Coronary artery (tissue), 2 donors: ENCODE results near the gene DNAJC10.
"Not testable (repeated sequence)": the region's sequence is repeated elsewhere in the genome, so short reads cannot be mapped to it uniquely, and the experiment has no call there.

Source experiments
- DNase-seq: peaks from one replicate; pipeline ENCODE4 v3.0.0-alpha.2; 2017; ENCODE audit warnings: low spot score
- H3K27ac ChIP-seq, 2 donors: fragments of 200-600 bp; sonication (generic); one replicate each; pipeline ENCODE4 v1.5.1; 2016 to 2019
- H3K4me3 ChIP-seq: fragments of 200-600 bp; sonication (generic); 2 replicates; pipeline ENCODE4 v1.5.1; 2016; ENCODE audit warnings: mild to moderate bottlenecking, moderate library complexity
- TF ChIP-seq, protein P1 (sequence below): fragments of 200-600 bp; sonication (generic); IDR thresholded peaks from one replicate; pipeline ENCODE4 v1.5.1; 2019; ENCODE audit warnings: antibody characterized with exemption

The DNAJC10 gene

DNA sequence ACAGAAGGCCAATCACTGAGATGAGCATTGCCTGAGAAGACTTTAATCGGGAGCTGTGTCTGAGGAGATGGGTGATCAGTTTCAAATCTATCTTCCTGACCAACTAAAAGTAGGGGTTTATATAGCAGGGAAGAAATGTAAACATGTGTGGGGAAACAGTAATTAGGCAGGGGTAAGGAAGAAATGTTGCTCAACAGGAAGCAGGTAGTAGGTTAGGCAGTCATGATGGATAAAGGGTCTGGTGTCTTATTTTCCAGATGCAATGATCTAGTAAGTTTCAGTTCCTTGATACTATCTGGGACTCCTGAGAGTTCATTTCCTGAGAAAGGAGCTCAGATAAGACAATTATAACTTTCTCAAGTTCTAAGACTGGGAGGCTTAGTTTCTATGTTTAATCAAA is 33.8 kb upstream of the DNAJC10 start:
- H3K27ac ChIP-seq, result no peak overlapping the region
- DNase-seq, result no peak
- no peak overlapping the region for H3K4me3 ChIP-seq
- TF ChIP-seq, protein P1, sequence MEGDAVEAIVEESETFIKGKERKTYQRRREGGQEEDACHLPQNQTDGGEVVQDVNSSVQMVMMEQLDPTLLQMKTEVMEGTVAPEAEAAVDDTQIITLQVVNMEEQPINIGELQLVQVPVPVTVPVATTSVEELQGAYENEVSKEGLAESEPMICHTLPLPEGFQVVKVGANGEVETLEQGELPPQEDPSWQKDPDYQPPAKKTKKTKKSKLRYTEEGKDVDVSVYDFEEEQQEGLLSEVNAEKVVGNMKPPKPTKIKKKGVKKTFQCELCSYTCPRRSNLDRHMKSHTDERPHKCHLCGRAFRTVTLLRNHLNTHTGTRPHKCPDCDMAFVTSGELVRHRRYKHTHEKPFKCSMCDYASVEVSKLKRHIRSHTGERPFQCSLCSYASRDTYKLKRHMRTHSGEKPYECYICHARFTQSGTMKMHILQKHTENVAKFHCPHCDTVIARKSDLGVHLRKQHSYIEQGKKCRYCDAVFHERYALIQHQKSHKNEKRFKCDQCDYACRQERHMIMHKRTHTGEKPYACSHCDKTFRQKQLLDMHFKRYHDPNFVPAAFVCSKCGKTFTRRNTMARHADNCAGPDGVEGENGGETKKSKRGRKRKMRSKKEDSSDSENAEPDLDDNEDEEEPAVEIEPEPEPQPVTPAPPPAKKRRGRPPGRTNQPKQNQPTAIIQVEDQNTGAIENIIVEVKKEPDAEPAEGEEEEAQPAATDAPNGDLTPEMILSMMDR, result no peak

DNA sequence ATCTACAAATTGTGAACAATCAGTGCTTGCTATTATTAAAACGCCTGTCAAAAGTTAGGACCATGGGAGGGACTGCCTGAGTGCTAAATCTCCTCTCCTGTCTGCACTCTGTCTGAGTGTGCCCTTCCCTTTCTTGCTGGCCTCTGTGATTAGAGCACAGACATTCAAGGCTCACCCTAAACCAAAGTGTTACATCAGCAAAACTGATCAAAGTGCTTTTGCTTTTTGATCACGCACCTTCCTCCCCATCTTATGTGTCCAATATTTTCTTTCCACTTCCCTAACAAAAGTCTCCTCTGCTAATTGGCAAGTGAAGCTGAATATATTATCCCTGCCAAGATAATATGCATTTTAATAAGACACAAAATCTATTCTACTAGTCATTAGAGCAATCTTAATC is 30.5 kb upstream of the DNAJC10 start:
- no peak for DNase-seq
- no peak overlapping the region for H3K4me3 ChIP-seq
- H3K27ac ChIP-seq, result no peak overlapping the region
- TF ChIP-seq, protein P1, result no peak

DNA sequence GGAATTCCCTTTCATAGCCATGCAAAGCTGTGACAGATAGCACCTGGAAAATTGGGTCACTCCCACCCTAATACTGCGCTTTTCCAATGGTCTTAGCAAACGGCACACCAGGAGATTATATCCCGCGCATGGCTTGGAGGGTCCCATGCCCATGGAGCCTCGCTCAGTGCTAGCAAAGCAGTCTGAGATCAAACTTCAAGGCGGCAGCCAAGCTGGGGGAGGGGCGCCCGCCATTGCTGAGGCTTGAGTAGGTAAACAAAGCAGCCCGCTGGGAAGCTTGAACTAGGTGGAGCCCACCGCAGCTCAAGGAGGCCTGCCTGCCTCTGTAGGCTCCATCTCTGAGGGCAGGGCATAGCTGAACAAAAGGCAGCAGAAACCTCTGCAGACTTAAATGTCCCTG is 29.3 kb upstream of the DNAJC10 start:
- not testable (repeated sequence) for H3K4me3 ChIP-seq, DNase-seq, H3K27ac ChIP-seq

DNA sequence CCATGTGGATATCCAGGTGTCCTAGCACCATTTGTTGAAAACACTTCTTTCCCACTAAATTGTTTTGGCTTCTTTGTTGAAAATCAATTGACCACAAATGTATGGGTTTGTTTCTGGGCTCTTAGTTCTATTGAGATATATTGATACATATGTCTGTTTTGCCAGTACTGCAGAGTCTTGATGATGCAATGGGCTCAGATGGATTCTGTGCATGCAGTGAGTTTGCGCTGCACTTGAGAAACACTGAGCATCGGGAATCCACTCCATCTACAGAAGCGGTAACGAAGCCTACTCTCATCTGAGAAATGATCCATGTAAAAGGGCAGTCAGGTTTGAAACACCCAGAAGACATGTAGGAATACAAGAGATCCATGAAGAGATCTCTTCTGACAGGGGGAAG is 21.9 kb upstream of the DNAJC10 start:
- TF ChIP-seq, protein P1, result no peak
- no peak overlapping the region for H3K27ac ChIP-seq
- no peak for DNase-seq
- H3K4me3 ChIP-seq, result no peak overlapping the region

DNA sequence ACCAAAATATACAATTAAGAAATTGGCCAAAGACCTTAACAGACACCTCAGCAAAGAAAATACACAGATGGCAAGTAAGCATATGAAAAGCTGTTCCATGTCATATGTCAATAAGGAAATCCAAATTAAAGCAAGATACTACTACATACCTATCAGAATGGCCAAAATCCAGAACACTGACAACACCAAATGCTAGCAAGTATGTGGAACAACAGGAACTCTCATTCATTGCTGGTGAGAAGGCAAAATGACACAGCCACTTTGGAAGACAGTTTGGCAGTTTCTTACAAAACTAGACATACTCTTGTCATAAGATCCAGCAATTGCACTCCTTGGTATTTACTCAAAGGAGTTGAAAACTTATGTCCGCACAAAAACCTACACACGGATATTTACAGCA is 20.3 kb upstream of the DNAJC10 start:
- Histone ChIP-seq H3K27ac (no peak overlapping the region), H3K4me3 (no peak overlapping the region)
- TF ChIP-seq, protein P1, result no peak
- DNase-seq, result no peak

DNA sequence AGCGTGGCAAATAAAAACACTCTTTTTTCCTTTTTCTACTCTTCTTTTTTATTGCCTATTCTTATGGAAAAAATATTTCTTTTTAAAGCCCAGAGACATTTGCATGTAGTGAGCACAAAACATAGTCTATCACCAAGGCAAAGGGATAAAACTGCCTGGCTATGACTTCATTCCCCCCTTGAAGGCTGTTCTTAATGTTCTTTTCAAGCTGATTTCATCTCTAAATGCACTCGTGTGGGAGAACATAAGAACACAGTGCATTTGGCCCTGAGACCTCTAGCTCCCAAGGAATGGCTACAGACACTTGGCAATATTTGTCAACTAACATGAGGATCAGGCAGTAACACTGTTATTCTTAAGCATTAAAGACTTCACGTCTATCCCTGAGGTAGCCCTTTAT is 17.4 kb upstream of the DNAJC10 start:
- no peak overlapping the region for H3K27ac ChIP-seq
- DNase-seq, result no peak
- no peak overlapping the region for H3K4me3 ChIP-seq
- TF ChIP-seq, protein P1, result no peak

DNA sequence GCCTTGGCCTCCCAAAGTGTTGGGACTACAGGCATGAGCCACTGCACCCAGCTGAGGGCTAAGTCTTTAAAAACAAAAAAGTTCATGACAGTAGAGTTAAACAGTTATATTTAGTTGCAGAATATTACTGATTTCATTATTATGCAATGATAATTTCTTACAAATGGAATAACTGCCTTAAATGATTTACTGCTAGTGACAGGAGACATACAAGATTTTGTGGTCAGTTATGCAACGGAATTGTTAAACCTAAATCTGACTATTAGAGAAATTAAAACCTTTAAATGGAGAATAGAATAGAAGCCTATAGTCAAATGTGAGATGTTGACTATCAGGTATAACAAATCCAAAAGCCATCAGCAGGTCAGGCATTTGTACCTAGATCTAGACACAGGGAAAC is 10.3 kb upstream of the DNAJC10 start:
- TF ChIP-seq, protein P1, result no peak
- no peak overlapping the region for H3K27ac ChIP-seq
- no peak for DNase-seq
- H3K4me3 ChIP-seq, result no peak overlapping the region

DNA sequence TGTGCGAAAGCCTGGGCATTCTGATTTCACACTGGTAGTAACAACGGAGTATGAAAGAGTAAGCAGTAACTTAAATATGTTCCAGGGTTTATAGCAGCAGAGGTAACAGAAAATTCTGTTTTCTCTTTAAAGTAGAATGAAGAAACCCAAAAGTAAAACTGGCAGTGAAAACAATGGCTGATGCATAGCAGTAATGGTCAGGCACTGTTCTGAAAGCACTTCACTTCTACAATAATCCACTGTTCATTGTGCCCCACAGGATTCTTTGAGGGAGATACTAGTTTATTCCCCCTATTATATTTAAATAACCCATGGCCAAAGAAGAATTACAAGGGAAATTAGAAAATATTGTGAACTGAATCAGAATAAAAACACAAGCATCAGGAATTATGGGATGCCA is 9.3 kb upstream of the DNAJC10 start:
- TF ChIP-seq, protein P1, result no peak
- Histone ChIP-seq H3K27ac (no peak overlapping the region), H3K4me3 (no peak overlapping the region)
- no peak for DNase-seq
